ENCODE results near the gene DLGAP1.

DNA sequence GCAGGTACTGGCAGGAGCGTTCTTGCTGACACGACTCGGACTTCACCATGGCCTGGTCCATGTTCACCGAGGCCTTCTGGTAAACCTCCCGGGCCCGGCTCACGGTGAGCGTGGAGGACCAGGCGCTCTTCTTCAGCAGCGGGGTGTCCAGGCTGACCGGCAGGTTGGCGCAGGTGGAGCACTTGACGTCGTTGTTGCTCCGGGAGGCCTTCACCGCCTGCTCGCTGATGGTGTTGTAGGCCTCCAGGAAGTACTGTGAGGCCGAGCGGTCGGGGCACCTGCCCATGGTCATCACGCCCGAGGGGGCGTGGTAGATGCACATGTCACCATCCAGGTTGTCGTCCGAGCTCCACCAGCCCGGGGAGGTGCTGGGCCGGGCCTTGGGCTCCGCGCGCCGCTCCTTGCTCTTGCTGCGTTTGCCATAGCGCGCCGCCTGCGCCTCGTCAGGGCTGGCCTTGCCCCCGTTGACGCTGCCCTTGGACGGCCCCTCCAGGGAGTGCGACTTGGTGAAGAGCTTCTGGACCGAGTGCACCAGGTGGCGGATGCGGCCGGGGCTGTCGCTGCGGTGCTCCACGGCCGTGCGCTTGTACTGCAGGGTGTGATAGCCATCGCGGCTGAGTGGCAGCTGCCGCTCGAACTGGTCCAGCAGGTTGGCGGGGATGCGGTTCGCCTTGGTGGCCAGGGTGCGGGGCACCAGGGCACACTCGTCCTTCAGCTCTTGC lies 575.8 kb downstream of the DLGAP1 start:
- no peak for TF ChIP-seq POLR2A (IDR thresholded peaks at IDR 0.05)
- TF ChIP-seq, protein P1, sequence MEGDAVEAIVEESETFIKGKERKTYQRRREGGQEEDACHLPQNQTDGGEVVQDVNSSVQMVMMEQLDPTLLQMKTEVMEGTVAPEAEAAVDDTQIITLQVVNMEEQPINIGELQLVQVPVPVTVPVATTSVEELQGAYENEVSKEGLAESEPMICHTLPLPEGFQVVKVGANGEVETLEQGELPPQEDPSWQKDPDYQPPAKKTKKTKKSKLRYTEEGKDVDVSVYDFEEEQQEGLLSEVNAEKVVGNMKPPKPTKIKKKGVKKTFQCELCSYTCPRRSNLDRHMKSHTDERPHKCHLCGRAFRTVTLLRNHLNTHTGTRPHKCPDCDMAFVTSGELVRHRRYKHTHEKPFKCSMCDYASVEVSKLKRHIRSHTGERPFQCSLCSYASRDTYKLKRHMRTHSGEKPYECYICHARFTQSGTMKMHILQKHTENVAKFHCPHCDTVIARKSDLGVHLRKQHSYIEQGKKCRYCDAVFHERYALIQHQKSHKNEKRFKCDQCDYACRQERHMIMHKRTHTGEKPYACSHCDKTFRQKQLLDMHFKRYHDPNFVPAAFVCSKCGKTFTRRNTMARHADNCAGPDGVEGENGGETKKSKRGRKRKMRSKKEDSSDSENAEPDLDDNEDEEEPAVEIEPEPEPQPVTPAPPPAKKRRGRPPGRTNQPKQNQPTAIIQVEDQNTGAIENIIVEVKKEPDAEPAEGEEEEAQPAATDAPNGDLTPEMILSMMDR (IDR thresholded peaks at IDR 0.05) = no peak

Measured in testis (tissue), 2 donors.